Left ventricle myocardium inferior (tissue), 1 donor: ENCODE results near the gene ANKRD33B. TPM values are rescaled to one million over a fixed set of nuclear protein-coding genes. Genes with fewer than 3 reads are reported as not detected.

ENCODE experiments used
- DNase-seq: peaks from one replicate; pipeline ENCODE4 v3.0.0-alpha.2; 2020
- H3K27ac ChIP-seq: fragments of 200-600 bp; replicated peaks from 2 replicates; pipeline ENCODE4 v1.8.0; 2021
- H3K27me3 ChIP-seq: fragments of 200-600 bp; 2 replicates; pipeline ENCODE4 v1.8.0; 2021; ENCODE audit warnings: low read depth
- H3K36me3 ChIP-seq: fragments of 200-600 bp; 2 replicates; pipeline ENCODE4 v1.8.0; 2021
- H3K4me1 ChIP-seq: fragments of 200-600 bp; 2 replicates; pipeline ENCODE4 v1.8.0; 2021
- H3K4me3 ChIP-seq: fragments of 200-600 bp; 2 replicates; pipeline ENCODE4 v1.8.0; 2021; ENCODE audit warnings: mild to moderate bottlenecking, moderate library complexity
- H3K9me3 ChIP-seq: fragments of 200-600 bp; replicated peaks from 2 replicates; pipeline ENCODE4 v1.8.0; 2021
- CTCF ChIP-seq: fragments of 200-600 bp; IDR thresholded peaks from 2 replicates; pipeline ENCODE4 v1.8.0; 2021; ENCODE audit warnings: antibody characterized with exemption, mild to moderate bottlenecking, borderline replicate concordance
- intact Hi-C: fragments of 100-400 bp; cut with micrococcal nuclease; formaldehyde crosslinking; loops from one replicate; pipeline ENCODE4 v1.11.0; 2022
- total RNA-seq: library from RNA; stranded (reverse); fragmentation: NEBNext Ultra II Directional; extraction: Animal tissue kit (Norgen Biotek cat#: 25700); gene quantifications from one replicate; pipeline ENCODE4 v1.2.1, GENCODE V29; 2021
- donor health status: DM: no; HTN: yes; CAD: no; lungs with severe emphysema.

Gene ANKRD33B
- total RNA-seq, 1 donor from 2014 or later = 15.2 TPM

GRCh38 chr5:10648806-10649665 is 85.2 kb downstream of the ANKRD33B start:
- Histone ChIP-seq H3K27me3 (no peaks in the 10 kb centered on the region), H3K36me3 (no peaks in the 10 kb centered on the region)
- no peak for TF ChIP-seq CTCF

GRCh38 chr5:10649666-10650380 is 86.0 kb downstream of the ANKRD33B start:
- Histone ChIP-seq H3K36me3 (peaks cover 2% of the 10 kb centered on the region), H3K27me3 (no peaks in the 10 kb centered on the region), H3K9me3 (no peaks in the 10 kb centered on the region), H3K27ac (no peak overlapping the region), H3K4me1 (peaks cover 8% of the 10 kb centered on the region), H3K4me3 (no peak overlapping the region)
- no peak for TF ChIP-seq CTCF
- intact Hi-C loops = no loop called here
- DNase-seq = no peak

More at GRCh38 chr5:10648806-10649665, 85.2 kb downstream of the ANKRD33B start:
- intact Hi-C loops = no loop called here
- Histone ChIP-seq H3K4me3 (no peak overlapping the region), H3K27ac (no peak overlapping the region), H3K9me3 (no peaks in the 10 kb centered on the region), H3K4me1 (peaks cover 6% of the 10 kb centered on the region)
- no peak for DNase-seq

- no peaks in the 10 kb centered on the region for H3K27me3 ChIP-seq
- H3K9me3 ChIP-seq = no peaks in the 10 kb centered on the region
- TF ChIP-seq CTCF = no peak
- H3K4me1 ChIP-seq = peaks cover 10% of the 10 kb centered on the region
- no peak for DNase-seq
- H3K36me3 ChIP-seq = peaks cover 11% of the 10 kb centered on the region
- H3K4me3 ChIP-seq = no peak overlapping the region
- H3K27ac ChIP-seq = no peak overlapping the region
- intact Hi-C loops = no loop called here
Observed at GRCh38 chr5:10652151-10652550, 88.3 kb downstream of the ANKRD33B start.

- DNase-seq = no peak
- intact Hi-C loops = no loop called here
- no peak for TF ChIP-seq CTCF
- Histone ChIP-seq H3K4me3 (no peak overlapping the region), H3K27ac (peak overlapping the region; percentile 9), H3K4me1 (peaks cover 10% of the 10 kb centered on the region), H3K36me3 (peaks cover 11% of the 10 kb centered on the region), H3K27me3 (no peaks in the 10 kb centered on the region), H3K9me3 (no peaks in the 10 kb centered on the region)
Observed at GRCh38 chr5:10652606-10653005, 88.7 kb downstream of the ANKRD33B start.

GRCh38 chr5:10653043-10653442 is 89.2 kb downstream of the ANKRD33B start:
- H3K9me3 ChIP-seq = no peaks in the 10 kb centered on the region
- H3K4me3 ChIP-seq = no peak overlapping the region
- peaks cover 11% of the 10 kb centered on the region for H3K36me3 ChIP-seq
- TF ChIP-seq CTCF = no peak
- intact Hi-C loops = no loop called here
- H3K27me3 ChIP-seq = no peaks in the 10 kb centered on the region
- H3K4me1 ChIP-seq = peaks cover 10% of the 10 kb centered on the region
- peak overlapping the region; percentile 63 for H3K27ac ChIP-seq
- DNase-seq = peak; percentile 80
